HG02642 (cell line): ENCODE data around the gene SFXN1.
"Not testable (repeated sequence)": the region's sequence is repeated elsewhere in the genome, so short reads cannot be mapped to it uniquely, and the experiment has no call there.

ENCODE experiments used
- ATAC-seq: cut with Tn5 transposase; IDR thresholded peaks from one replicate; pipeline ENCODE4 v1.9.1; 2021; ENCODE audit warnings: mild to moderate bottlenecking; ENCODE audit not compliant: unreplicated experiment, poor library complexity

The SFXN1 gene

DNA sequence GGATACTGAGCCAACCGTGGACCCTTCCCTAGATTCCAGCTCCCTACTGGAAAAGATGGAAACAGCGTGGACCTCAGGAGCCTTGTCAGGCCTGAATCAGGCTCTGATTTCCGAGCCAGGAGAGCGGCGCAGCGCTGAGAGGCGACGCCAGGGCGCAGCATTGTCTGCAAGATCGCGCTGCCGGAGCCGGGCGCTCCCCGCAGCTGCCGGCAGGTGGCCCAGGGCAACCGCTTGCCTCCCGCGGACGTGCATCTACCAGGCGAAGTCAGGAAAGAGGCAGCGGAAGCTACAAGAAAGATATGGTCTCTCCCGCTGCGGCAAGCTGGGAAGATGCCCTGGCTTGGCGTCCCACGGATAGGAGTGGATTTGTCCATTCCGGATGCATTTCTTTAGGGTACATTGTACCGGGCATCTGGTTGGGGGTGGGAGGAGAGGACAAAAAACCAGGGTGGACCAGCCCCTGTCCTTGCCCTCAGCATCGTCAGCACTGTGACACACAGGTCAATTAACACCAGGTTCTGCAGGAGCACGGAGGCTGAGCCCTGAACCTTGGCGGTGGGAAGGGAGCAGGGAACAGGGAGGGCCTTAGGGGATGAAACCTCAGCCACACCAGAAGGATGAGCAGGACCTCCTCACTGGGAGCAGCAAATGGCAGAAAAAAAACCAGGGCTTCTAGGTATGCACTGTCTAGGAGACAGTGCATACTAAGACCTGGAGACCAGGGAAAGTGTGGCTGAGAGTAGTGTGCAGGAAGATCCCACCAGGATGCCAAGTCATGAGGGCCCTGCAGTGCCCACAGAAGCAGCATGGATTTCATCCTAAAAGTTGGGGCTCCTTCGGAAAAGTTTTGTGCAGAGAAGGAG, 55.9 kb downstream of the SFXN1 start:
- ATAC-seq: peak; percentile 94

- ATAC-seq: not testable (repeated sequence)
Observed at GRCh38 chr5:175535331-175535730, 57.0 kb downstream of the SFXN1 start.

GRCh38 chr5:175535796-175536195, 57.4 kb downstream of the SFXN1 start:
- no peak for ATAC-seq

- ATAC-seq: no peak
Observed at GRCh38 chr5:175538576-175538975, 60.2 kb downstream of the SFXN1 start.

GRCh38 chr5:175539936-175540335, 61.6 kb downstream of the SFXN1 start:
- ATAC-seq: no peak

GRCh38 chr5:175541264-175541663, 62.9 kb downstream of the SFXN1 start:
- no peak for ATAC-seq

DNA sequence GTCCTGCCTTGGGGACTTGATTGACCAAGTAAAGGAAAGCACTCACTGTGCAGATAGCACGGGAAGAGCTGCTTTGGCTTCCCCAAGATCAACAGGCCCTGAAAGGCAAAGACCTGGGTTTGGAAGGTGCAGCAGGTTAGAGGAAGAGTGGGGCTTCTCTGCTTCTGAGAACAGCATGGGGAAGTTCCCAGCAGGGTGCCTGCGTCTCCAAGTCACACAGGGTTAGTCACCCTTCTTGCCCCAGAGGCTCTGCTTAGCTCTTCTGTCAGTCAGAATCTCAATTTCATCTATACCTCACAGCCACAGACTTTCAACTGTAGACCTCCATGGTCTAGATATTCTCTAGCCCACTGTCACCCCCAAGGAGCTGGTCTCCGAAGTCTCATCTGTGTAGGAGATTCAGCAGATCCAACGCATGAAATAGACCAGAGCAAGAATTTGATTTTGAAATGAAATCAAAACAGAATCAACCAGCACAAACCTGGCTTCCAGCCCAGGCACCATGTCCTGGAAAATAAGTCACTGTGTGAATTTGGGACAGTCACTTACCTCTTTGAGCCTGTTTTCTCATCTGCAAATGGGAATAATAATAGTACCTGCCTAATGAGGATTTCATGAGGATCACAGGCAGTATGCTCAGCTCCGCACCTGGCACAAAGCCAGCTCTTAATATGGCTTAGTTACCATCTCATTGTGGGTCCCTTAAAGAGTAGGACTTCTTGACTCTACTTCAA, 64.0 kb downstream of the SFXN1 start:
- no peak for ATAC-seq

GRCh38 chr5:175542966-175543235, 64.5 kb downstream of the SFXN1 start:
- no peak for ATAC-seq

DNA sequence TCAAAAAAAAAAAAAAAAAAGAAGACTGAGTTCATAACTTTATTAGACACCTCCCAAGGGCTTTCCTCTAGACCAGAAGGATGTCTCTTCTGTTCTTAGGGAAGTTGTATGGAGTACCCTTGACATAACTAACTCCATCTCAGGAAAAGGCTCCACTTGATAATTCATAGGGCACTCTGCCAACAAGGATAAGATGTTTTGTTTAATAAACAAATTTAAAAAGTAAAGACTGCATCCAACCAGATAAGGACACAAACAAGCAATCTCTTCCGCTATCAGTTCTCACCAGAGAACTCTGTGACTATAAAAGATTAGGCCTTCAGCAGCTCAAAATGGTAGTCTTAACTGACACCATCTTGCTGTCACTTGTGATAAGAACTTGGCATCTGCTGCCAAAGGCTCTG, 65.8 kb downstream of the SFXN1 start:
- ATAC-seq: no peak

GRCh38 chr5:175544586-175544985, 66.2 kb downstream of the SFXN1 start:
- no peak for ATAC-seq

GRCh38 chr5:175547842-175548241, 69.5 kb downstream of the SFXN1 start:
- ATAC-seq: no peak

GRCh38 chr5:175548626-175549311, 70.4 kb downstream of the SFXN1 start:
- no peak for ATAC-seq

DNA sequence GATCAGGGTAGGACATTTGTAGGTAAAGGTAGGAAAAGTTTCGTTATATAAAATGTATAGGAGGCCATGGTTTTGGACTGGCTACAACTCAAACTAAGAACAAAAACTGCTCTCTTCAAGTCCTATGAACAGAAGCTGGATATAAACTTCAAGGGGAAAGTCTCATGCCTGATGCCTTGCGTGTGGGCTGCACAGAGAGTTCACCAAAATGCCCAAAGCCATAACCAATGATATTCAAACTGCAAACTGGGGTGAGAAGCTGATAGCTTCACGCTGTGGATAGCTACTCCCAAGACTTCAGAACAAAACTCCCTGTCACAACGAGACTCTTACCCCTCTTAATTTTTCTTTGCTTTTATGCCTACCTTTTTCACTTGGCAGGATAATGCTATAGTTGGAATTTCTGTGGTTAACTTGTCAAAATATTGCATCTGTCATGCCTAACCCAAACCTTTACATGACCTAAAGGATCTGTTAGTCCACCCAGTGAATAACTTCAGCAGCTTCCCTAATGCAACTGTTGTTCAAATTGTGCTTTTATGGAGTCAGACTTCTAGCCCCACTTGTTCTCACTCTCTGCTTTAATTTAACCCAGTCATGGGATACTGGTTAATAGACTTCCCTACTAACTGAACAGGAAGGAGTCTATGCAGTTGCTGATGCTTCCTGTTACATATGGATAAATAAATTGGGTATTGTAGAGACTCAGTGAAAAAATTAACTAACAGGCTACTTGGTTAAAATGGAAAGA, 71.9 kb downstream of the SFXN1 start:
- no peak for ATAC-seq

DNA sequence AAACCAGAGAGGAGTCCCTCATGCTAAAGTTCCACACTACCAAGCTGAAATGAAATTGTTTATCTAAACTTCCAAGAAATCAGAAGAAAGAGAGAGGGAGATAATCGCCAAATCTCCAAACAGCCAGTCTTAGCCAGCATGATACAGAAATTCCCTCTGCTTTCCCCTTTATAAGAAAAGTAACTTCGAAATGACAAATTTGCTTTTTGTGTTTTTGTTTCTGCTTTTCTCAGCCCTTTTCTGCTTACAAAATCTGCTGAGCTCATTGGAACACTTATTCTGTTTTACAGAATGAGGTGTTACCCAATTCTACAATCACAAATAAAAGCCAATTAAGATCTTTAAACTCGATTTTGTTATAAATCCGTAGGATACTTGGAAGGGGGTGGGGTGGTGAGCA, 72.9 kb downstream of the SFXN1 start:
- no peak for ATAC-seq

DNA sequence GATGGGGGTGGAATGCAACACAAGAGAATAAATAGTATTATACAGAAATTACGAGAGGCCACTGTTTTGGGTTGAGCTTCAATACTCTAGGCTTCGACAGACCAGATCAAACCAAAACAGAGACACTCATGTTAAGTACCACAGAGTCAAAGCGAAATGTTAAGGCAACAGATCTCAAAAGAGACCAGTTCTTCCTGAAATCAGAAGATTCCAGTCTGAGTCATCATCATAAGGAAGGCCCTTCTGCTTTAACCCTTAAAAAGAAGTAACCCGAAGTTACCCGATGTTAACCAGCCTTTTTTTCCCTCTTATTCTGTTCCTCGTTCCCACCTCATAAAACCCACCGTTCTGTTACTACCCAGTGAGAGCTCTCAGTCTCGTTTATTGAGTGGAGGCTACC, 75.9 kb downstream of the SFXN1 start:
- no peak for ATAC-seq

- ATAC-seq: no peak
Observed at GRCh38 chr5:175555168-175555785, 76.9 kb downstream of the SFXN1 start.

DNA sequence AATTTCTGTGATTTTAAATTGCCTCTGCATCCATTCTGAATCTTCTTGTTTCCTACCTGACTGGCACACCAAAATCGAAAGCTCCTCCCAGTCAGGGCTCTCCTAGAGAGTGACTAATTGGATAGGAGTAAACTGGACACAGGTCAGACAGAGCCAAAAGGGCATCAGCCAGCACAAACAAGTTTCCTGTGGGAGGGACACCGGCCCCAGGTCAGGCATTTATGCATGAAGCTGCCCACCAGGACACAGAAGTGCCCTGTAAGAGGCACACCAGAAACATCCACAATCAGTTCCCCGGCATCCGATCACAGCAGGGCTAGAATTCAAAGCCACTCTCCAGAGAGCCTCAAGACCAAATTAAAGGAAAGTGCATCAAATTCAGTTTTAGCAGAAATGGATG, 78.4 kb downstream of the SFXN1 start:
- ATAC-seq: no peak

DNA sequence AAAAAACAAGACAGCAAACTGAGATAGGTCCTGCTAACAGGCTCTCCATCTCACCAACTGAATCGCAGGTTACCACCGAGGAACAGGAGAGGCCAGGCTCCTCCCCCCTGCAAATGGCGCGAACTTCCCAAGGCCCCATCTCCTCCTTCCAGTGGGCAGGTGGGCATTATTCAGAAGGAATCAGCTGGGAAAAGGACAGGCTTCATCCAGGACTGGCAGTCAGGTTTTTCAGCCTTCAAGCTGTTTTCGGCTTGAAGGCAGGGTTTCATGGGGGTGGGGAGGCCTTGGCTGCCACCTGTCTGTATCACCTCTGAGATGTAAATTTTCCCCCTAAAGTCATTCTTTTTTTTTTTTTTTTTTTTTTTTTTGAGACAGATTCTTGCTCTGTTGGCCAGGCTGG, 79.4 kb downstream of the SFXN1 start:
- ATAC-seq: no peak

DNA sequence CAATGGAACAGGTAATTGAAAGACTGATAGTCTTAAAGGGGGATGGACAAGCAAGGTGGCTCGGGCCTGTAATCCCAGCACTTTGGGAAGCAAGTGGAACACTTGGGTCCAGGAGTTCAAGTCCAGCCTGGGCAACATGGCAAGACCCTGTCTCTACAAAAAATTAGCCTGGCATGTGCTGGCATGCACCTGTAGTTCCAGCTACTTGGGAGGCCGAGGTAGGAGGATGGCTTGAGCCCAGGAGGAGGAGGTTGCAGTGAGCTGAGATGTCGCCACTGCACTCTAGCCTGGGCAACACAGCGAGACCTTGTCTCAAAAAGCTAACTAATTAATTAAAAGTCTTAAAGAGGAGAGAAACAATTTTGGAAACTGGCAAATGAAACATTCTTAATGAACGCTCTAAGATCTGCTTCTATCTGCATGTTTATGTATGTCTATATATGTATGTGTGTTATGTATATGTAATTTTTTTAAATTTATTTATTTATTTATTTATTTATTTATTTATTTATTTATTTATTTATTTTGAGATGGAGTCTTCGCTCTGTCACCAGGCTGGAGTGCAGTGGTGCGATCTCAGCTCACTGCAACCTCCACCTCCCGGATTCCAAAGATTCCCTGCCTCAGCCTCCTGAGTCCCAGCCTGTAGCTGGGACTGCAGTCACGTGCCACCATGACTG, 80.6 kb downstream of the SFXN1 start:
- no peak for ATAC-seq

DNA sequence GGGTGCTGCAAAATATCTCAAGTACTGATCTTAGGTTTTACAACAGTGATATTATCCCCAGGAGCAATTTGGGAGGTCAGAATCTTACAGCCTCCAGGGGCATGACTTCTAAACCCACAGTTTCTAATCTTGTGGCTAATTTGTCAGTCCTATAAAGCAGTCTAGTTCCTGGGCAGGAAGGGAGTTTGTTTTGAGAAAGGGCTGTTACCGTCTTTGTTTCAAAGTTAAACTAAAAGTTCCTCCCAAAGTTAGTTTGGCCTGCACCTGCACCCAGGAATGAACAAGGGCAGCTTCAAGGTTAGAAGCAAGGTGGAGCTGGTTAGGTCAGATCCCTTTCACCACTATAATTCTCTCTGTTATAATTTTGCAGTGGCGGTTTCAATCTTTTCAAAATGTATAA, 81.7 kb downstream of the SFXN1 start:
- no peak for ATAC-seq
